Measurements from ENCODE around the gene SPTAN1.

Gene SPTAN1

DNA sequence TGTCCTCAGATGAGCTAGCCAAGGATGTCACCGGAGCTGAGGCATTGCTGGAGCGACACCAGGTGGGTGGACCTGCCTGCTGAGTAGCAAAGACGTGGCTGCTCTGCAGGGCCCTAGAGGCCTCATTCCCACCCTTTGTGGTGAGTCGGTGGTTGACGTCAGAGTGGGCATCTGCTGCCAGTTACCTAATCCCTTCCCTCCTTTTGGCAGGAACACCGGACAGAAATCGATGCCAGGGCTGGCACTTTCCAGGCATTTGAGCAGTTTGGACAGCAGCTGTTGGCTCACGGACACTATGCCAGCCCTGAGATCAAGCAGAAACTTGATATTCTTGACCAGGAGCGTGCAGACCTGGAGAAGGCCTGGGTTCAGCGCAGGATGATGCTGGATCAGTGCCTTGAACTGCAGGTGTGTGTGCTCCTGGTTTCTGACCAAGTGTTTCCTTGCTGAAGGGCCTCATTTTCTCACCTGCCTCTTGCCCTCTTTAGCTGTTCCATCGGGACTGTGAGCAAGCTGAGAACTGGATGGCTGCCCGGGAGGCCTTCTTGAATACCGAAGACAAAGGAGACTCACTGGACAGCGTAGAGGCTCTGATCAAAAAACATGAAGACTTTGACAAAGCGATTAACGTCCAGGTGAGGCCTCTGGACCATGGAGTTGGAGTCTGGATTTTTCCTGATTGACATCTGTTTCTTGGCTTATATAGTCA is 55.4 kb downstream of the SPTAN1 start:
- DNase-seq (ENCODE audit: low read depth), result no peak

DNA sequence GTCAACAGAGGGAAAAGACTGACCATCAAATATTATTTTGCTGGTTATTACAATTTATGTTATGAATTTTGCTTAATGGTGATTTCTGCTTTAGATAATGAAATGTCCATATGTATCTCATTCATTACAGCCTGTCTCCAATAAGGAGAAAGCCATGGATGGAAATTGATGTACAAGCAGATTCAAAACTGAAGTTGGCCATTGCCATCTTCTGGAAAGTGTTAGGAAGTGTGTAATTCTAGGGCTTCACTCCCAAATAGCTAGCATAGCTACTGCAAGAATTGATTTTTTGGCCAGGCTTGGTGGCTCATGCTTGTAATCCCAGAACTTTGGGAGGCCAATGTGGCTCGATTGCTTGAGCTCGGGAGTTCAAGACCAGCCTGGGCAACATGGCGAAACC is 58.5 kb downstream of the SPTAN1 start:
- DNase-seq (ENCODE audit: low read depth), result no peak

DNA sequence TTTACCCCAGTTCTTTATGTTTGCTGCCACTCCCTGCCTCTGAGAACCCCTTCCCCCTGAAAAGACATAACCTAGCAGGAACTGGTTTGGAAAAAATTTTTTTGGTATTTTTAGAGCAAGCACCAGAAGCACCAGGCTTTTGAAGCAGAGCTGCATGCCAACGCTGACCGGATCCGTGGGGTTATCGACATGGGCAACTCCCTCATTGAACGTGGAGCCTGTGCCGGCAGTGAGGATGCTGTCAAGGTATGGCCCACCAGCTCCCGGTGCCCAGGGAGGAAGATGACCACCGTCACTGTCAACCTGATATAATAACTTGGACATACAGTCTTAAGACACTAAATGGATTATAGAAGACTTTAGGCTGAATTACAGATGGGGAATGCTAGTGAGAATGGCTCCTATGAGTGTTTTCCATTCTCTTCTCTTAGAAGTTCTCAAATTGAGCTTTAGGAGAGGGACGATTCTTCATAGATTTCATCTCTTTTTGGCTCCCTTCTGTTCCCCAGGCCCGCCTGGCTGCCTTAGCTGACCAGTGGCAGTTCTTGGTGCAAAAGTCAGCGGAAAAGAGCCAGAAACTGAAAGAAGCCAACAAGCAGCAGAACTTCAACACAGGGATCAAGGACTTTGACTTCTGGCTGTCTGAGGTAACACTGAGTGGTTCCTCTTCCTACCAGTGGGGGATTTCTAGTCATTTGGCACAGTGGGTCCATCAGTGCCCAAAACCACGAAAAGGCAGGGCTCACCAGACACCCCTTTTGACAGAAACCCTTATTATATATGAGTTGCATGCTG is 59.4 kb downstream of the SPTAN1 start:
- DNase-seq (ENCODE audit: low read depth), result no peak

DNA sequence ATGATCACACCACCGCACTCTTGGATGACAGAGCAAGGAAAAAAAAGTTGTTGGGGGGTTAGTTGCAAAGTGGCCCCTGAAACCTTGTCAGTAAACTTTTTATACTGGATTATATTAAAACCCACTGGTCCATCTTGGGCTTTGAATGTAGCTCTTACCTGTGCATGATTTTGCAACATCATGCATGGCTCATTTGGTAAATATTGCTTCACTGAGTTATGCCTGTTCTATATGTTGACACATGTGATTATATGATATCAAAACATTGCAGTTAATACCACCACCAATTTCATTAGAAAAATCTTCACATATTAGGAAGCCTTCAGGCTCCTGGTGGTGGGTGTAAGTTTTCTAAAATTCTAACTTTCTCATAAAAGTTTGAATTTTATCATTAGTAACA is 62.3 kb downstream of the SPTAN1 start:
- DNase-seq (ENCODE audit: low read depth), result no peak

DNA sequence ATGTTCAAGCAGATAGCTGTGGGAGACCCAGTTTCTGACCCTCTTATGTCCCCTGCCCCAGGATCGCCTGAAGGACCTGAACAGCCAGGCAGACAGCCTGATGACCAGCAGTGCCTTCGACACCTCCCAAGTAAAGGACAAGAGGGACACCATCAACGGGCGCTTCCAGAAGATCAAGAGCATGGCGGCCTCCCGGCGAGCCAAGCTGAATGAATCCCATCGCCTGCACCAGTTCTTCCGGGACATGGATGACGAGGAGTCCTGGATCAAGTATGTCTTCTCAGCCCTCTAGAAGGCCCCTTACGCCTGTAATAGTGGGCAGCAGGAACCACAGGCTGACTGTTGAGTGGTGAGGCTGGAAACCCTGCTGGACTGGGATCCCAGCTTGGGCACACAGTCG is 63.2 kb downstream of the SPTAN1 start:
- no peak for DNase-seq (ENCODE audit: low read depth)

DNA sequence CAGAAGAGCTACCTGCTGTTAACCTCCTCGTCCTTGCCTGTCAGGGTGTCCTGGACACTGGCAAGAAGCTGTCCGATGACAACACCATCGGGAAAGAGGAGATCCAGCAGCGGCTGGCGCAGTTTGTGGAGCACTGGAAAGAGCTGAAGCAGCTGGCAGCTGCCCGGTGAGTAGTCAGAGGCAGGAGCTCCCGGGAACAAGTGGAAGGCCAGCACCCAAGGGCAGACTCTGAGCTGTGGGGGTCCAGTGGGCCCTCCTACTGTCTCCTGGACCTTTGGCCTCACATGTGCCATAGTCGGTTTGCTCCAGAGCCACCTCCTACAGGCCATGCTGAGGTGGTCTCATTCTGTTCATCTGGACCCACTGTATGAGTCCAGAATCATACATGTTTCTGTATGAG is 65.6 kb downstream of the SPTAN1 start:
- DNase-seq (ENCODE audit: low read depth), result no peak

DNA sequence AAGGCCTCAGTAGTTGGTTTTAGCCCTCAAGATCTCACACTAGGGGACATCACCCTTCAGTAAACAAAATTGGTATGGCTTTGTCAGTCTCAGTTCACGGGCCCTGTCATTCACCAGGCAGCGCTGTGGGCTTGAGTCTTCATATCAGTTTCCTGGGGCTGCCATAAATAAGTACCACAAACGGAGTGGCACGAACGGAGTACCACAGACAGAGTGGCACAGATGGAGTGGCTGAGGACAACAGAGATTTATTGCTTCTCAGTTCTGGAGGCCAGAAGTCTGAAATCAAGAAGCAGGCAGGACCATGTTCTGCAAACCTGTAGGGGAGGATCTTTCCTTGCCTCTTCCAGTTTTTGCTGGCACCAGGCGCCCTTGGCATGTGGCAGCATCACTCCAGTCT is 66.7 kb downstream of the SPTAN1 start:
- DNase-seq (ENCODE audit: low read depth), result no peak

DNA sequence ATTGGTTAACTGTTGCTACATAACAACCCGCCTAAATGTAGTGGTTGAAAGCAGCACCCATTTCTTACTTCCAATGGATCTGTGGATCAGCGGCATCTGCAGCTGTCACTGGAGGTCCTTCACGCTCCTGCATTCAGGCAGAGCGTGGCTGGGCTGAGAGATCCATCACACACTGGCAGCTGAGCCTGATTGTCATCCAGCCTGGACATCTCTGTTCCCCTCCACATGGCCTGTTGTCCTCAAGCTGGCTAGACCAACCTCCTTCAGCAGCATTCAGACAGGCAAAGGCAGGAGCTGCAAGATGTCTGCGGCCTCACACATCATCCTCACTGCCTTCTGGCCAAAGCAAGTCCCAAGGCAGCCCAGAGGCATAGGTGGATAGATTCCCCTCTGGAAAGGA is 67.4 kb downstream of the SPTAN1 start:
- no peak for DNase-seq (ENCODE audit: low read depth)

DNA sequence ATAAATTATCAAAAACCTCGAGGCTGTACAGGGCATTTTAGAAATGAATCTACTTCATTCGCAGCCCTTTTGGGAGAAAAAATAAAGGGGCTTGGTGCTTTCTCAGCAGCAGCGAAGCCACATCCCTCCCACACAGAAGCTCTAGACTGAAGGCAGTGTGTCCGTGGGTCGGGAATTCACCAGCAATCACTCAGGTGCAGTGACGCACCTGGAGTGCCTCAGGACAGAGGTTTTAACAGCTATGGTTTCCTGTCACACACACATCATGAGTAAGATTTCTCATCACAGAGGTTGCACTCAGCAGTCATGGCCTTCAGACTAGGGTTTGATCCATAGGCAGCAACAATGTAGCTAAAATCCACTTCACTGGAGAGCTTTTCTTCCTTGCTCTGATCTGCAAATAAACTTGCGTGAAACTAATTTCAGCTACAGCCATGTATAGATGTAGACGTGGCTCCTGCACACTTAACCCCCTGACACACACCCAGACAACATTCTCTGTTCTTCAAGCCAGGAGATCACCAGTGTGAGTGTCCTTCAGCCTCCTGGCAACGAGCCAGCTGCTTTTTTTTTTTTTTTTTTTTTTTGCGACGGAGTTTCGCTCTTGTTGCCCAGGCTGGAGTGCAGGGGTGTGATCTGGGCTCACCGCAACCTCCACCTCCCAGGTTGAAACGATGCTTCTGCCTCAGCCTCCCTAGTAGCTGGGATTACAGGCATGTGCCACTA is 69.5 kb downstream of the SPTAN1 start:
- DNase-seq (ENCODE audit: low read depth), result no peak

DNA sequence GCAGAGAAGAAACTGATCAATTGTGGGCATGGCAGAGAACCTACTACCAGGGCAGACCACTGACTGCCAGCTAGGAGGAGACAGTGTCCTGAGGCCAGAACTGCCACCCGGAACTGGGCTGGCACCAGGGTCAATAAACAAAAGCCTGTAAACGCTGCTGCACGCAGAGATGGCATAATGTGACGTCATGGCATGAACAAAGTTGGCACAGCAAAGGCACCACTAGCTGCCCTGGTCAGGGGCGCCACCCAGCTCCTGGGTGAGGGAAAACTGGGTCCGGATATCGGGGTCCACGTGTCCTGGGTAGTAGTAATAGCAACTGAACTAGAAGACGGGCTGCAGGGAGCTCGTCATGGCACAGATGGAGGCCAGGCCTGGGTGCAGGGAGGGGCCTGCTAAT is 72.2 kb downstream of the SPTAN1 start:
- no peak for DNase-seq (ENCODE audit: low read depth)

DNA sequence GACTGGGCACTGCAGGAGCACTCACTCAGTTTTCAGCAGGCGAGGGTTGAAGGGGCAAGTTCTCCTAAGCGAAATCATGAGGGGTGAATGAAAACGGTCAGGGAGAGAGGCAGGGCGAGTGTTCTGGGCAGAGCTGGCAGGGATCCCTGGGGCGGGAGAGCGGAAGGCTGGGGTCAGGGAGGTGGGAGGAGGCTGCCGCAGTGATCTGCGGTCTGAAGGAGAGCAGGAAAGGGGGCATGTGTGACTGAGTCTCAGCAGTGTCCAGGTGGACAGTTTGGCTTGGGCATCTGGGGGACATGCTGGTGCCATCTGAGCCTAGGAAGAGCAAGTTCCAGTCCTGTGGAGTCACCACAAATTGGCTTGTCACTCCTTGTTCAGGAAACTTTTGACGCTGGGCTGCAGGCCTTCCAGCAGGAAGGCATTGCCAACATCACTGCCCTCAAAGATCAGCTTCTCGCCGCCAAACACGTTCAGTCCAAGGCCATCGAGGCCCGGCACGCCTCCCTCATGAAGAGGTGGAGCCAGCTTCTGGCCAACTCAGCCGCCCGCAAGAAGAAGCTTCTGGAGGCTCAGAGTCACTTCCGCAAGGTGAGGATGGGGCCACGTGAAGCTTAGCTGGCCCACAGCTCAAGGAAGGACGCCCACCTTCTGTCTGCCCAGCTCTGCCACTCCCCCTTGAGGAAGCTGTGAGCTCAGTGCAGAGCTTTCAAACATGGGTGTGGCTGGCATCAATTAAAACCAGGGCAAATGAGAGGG is 73.2 kb downstream of the SPTAN1 start:
- DNase-seq (ENCODE audit: low read depth), result no peak

DNA sequence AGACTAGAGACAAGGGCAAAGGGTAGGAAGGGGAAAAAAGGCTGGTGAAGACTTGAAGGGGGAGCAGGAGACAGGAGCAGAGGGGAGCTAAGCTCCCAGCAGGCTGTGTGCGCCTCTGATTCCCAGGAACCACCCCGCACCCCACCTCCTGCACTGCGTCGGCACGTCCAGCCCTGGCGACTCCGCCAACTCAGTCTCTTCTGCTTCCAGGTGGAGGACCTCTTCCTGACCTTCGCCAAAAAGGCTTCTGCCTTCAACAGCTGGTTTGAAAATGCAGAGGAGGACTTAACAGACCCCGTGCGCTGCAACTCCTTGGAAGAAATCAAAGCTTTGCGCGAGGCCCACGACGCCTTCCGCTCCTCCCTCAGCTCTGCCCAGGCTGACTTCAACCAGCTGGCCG is 73.8 kb downstream of the SPTAN1 start:
- no peak for DNase-seq (ENCODE audit: low read depth)

DNA sequence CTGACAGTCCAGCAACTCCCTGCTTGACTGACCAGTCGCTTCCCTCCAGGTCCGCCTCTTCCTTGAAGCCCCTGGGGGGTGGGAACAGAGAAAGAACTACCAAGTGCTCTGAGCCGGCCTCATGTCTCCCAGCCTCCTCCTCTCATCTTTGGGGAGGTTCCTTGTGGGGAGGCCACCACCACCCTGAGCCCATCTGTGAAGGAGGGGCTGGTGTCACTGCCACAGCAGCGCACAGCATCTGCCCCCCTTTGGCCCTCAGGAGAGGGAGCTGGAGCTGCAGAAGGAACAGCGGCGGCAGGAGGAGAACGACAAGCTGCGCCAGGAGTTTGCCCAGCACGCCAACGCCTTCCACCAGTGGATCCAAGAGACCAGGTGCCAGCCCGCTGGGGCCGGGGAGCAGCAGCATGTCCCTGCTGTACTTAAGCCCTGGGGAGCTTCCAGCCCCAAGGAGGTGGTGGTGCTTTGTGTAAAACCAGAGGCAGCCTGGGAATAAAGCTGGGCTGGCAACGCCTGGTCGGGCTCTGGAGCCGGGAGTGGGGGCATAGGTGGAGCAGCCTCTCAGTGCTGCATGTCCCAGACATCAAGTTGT is 74.8 kb downstream of the SPTAN1 start:
- no peak for DNase-seq (ENCODE audit: low read depth)

DNA sequence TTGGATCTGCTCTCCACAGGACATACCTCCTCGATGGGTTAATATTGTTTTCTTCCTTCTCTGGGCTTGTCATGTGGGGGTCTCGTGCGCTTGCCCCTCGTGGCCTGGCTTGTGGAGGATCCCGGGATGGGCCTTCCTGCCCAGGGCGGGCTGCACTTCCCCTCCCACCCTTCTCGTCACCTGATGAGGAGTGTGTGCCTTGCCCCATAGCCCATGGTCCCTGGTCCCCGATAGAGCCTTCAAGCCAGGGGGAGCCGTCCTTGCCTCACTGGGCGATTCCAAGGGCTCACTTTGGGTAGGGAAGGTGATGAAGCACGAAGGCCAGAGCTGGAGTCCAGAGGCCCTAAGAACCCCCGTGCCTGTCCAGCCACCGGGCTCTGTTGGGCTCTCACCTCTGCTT is 75.5 kb downstream of the SPTAN1 start:
- DNase-seq (ENCODE audit: low read depth), result no peak

DNA sequence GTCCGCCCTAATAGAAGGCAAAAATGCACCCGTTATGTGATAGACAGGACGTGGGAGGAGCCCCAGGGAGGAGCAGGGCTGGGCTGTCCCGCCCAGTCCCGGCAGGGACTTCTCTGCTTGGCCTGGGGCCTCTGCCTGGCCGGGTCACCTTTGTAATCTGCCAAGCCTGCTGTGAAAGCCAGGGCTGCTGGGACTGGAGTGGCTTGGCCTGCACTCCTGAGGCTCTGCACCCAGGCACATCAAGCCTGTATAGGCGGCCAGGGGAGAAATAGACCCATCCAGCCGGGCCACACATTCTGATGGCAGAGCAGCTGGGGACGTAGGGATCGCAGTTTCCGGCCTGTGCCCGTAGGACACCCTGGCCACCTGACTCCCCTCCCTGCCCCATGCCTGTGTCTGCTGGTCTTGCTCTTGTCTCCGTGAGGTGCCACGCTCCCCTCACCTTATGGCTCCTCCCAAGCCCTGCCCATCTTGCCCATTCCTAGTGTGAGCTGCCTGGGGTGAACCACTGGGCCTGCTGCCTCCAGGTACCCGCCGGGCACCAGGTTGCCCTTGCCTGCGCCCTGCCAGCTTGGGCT is 76.2 kb downstream of the SPTAN1 start:
- DNase-seq (ENCODE audit: low read depth), result no peak

DNA sequence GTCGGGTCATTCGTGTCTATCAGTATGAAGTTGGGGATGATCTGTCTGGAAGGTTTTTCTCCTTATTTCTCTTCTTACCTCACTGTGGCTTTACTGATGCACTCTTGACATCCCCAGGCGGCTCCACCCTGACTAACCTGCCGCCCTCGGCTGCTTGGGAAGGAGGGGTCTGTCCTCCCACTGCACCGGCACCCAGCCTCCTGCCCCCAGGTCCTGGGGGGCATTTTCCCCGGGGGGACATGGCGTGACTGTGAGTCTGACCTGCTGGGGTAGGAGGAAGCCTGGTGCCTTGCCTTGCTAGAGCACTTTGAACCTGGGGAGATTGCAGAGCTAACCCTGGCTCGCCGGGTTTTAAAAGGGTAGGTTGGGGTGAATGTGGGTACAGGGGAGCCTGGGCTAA is 76.7 kb downstream of the SPTAN1 start:
- no peak for DNase-seq (ENCODE audit: low read depth)

DNA sequence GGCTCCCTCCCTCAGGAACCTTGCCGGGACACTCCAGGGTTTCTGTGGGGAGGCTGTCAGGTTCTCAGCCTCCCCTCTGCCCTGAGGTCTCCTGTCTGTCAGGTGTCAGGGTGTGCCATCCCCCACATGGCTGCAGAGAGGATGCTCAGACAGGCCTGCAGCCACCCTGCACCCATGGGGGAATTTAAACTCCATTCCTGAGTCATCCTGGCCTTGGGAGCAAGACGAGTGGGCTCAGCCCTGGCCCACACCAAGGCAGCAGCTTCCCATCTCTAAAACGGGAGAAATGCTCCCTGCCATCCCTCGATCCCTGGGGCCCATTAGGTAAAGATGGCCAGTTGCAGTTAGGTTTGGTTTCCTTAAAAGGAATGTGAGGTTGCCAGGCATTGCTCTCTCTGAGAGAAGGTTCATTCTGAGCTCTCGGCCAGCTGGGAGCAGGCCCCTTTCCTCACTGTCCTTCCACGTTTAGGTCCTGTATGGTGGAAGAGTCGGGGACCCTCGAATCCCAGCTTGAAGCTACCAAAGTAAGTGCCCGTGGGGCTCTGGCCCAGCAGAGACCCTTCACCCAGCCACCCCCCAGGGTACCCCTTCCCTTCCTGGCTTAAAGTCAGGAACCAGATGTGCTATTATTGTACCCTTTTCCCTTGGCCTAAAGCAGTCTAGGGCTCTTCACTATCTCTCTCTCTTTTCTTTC is 77.6 kb downstream of the SPTAN1 start:
- no peak for DNase-seq (ENCODE audit: low read depth)

DNA sequence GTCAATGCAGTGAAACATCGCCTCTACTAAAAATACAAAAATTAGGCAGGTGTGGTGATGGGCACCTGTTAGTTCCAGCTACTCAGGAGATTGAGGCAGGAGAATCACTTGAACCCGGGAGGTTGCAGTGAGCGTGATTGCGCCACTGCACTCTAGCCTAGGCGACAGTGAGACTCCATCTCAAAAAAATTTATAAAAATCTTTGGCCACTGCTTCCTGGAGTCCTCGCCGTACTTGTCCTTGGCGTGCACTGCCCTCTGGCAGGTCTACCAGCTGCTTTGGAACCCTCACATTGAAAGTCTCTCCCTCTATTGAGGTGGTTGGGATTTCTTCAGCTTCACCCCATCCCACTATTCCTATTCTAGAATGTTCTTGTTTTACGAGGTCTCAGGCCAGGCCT is 79.2 kb downstream of the SPTAN1 start:
- DNase-seq (ENCODE audit: low read depth), result no peak

DNA sequence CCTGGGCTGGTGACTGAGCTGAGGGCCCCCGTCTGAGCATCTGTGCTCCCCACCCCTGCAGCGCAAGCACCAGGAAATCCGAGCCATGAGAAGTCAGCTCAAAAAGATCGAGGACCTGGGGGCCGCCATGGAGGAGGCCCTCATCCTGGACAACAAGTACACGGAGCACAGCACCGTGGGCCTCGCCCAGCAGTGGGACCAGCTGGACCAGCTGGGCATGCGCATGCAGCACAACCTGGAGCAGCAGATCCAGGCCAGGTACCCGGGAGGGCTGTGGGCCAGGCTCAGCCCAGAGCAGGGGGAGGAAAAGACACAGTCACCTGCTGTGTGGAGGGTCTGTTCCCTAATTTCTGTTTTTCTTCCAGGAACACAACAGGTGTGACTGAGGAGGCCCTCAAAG is 79.7 kb downstream of the SPTAN1 start:
- DNase-seq (ENCODE audit: low read depth), result no peak

DNA sequence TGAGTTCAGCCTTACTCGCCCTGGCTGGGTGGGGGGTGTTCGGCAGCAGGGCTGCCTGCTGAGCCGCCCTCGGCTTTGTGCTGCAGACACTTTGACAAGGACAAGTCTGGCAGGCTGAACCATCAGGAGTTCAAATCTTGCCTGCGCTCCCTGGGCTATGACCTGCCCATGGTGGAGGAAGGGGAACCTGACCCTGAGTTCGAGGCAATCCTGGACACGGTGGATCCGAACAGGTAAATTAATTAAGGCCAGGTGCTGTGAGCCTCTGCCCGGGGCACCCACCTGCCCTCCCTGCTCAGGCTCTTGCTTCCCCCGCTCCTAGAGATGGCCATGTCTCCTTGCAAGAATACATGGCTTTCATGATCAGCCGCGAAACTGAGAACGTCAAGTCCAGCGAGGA is 80.1 kb downstream of the SPTAN1 start:
- no peak for DNase-seq (ENCODE audit: low read depth)

DNA sequence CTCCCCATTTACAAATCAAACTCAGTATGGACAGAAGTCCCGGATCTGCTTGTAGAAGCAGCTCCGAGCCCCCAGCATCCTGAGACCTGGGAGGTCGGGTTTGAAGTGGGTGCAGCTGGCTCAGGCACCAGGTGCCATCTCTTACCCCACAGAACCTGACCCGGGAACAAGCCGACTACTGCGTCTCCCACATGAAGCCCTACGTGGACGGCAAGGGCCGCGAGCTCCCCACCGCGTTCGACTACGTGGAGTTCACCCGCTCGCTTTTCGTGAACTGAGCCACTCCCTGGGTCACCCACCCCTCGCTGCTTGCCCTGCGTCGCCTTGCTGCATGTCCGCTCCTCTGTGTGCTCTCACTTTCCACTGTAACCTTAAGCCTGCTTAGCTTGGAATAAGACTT is 80.7 kb downstream of the SPTAN1 start:
- DNase-seq (ENCODE audit: low read depth), result no peak

Measured in activated T-helper 9 cell treated with anti-CD3 and anti-CD28 coated beads, Interleukin-2, amount 50 U/mL, for 16 hours (primary cell).